Fibroblast of skin of abdomen (primary cell): ENCODE results near the gene SIN3B.
A peak's percentile ranks its signal among the peaks of the same experiment; 100 is the strongest.
"Not testable (repeated sequence)": the region's sequence is repeated elsewhere in the genome, so short reads cannot be mapped to it uniquely, and the experiment has no call there.

Source experiments
- DNase-seq: peaks from one replicate; pipeline ENCODE4 v3.0.0-alpha.2; 2013

The SIN3B gene

GRCh38 chr19:16868423-16869130, 39.4 kb downstream of the SIN3B start:
- no peak for DNase-seq

GRCh38 chr19:16869331-16869972, 40.3 kb downstream of the SIN3B start:
- DNase-seq = no peak

- no peak for DNase-seq
These were observed 42.7 kb downstream of the SIN3B start for GRCh38 chr19:16871871-16872270.

- DNase-seq = no peak
These were observed 43.5 kb downstream of the SIN3B start for GRCh38 chr19:16872728-16873127.

- no peak for DNase-seq
These were observed 44.4 kb downstream of the SIN3B start for GRCh38 chr19:16873594-16873993.

- no peak for DNase-seq
These were observed 45.2 kb downstream of the SIN3B start for GRCh38 chr19:16874250-16874977.

- not testable (repeated sequence) for DNase-seq
These were observed 45.7 kb downstream of the SIN3B start for GRCh38 chr19:16874978-16875299.

- no peak for DNase-seq
These were observed 46.7 kb downstream of the SIN3B start for GRCh38 chr19:16875584-16876555.

- no peak for DNase-seq
These were observed 47.7 kb downstream of the SIN3B start for GRCh38 chr19:16876904-16877361.

GRCh38 chr19:16877581-16877980, 48.4 kb downstream of the SIN3B start:
- DNase-seq = no peak

GRCh38 chr19:16878181-16878965, 49.2 kb downstream of the SIN3B start:
- DNase-seq = no peak

GRCh38 chr19:16880884-16881554, 51.8 kb downstream of the SIN3B start:
- no peak for DNase-seq

- no peak for DNase-seq
These were observed 52.9 kb downstream of the SIN3B start for GRCh38 chr19:16882146-16882545.

GRCh38 chr19:16883522-16883921, 54.3 kb downstream of the SIN3B start:
- DNase-seq = no peak

GRCh38 chr19:16885166-16885565, 56.0 kb downstream of the SIN3B start:
- DNase-seq = no peak

GRCh38 chr19:16886305-16886880, 57.2 kb downstream of the SIN3B start:
- DNase-seq = peak; percentile 29

- no peak for DNase-seq
These were observed 58.4 kb downstream of the SIN3B start for GRCh38 chr19:16887353-16888265.

GRCh38 chr19:16888629-16889365, 59.6 kb downstream of the SIN3B start, which contains the start of gene F2RL3:
F2RL3 (plus strand) TSS chr19:16888999; CDS start chr19:16889190, 191 bp downstream.
- no peak for DNase-seq
